Type B pancreatic cell (in vitro differentiated cells): ENCODE data around the gene BCAP31. TPM values are rescaled to one million over a fixed set of nuclear protein-coding genes. Genes with fewer than 3 reads are reported as not detected.
"Not testable (repeated sequence)": the region's sequence is repeated elsewhere in the genome, so short reads cannot be mapped to it uniquely, and the experiment has no call there.

Experiments used
- DNase-seq: peaks from one replicate; pipeline ENCODE4 v3.0.0; 2021; ENCODE audit warnings: mixed read lengths; ENCODE audit not compliant: unreplicated experiment; ENCODE audit errors: extremely low spot score
- H3K27ac Mint-ChIP-seq: 2 replicates; pipeline ENCODE4 v1.8.0; 2021; ENCODE audit warnings: mild to moderate bottlenecking, mixed read lengths
- H3K27me3 Mint-ChIP-seq: 2 replicates; pipeline ENCODE4 v1.8.0; 2021; ENCODE audit warnings: mixed read lengths
- H3K36me3 Mint-ChIP-seq: 2 replicates; pipeline ENCODE4 v1.8.0; 2021; ENCODE audit warnings: mixed read lengths
- H3K4me1 Mint-ChIP-seq: one replicate; pipeline ENCODE4 v1.8.0; 2021; ENCODE audit warnings: mixed read lengths; ENCODE audit not compliant: unreplicated experiment
- H3K4me3 Mint-ChIP-seq: 2 replicates; pipeline ENCODE4 v1.8.0; 2021; ENCODE audit warnings: mild to moderate bottlenecking, mixed read lengths
- H3K9me3 Mint-ChIP-seq: 2 replicates; pipeline ENCODE4 v1.8.0; 2021; ENCODE audit warnings: mixed read lengths
- total RNA-seq: library from RNA; stranded (reverse); gene quantifications from 2 replicates; pipeline ENCODE4 v1.2.1, GENCODE V29; 2021; ENCODE audit warnings: low replicate concordance
- TF ChIP-seq, protein P1 (sequence below): fragments of 200-600 bp; sonication (generic); conservative IDR thresholded peaks from 2 replicates; pipeline ENCODE4 v1.5.0; 2021; ENCODE audit warnings: antibody characterized with exemption, mild to moderate bottlenecking

Gene BCAP31
- total RNA-seq, 1 donor from 2014 or later, result 160 TPM

- Mint-ChIP-seq H3K4me3 (no peak overlapping the region), H3K9me3 (no peaks in the 10 kb centered on the region), H3K27me3 (no peaks in the 10 kb centered on the region)
Measured at GRCh38 chrX:153703036-153703370, 21.2 kb downstream of the BCAP31 start.

GRCh38 chrX:153702336-153703035, 21.7 kb downstream of the BCAP31 start:
- no peak for DNase-seq
- Mint-ChIP-seq H3K4me1 (no peaks in the 10 kb centered on the region), H3K36me3 (peaks cover 3% of the 10 kb centered on the region), H3K27me3 (no peaks in the 10 kb centered on the region), H3K9me3 (no peaks in the 10 kb centered on the region), H3K4me3 (no peak overlapping the region), H3K27ac (no peak overlapping the region)
- TF ChIP-seq, protein P1, sequence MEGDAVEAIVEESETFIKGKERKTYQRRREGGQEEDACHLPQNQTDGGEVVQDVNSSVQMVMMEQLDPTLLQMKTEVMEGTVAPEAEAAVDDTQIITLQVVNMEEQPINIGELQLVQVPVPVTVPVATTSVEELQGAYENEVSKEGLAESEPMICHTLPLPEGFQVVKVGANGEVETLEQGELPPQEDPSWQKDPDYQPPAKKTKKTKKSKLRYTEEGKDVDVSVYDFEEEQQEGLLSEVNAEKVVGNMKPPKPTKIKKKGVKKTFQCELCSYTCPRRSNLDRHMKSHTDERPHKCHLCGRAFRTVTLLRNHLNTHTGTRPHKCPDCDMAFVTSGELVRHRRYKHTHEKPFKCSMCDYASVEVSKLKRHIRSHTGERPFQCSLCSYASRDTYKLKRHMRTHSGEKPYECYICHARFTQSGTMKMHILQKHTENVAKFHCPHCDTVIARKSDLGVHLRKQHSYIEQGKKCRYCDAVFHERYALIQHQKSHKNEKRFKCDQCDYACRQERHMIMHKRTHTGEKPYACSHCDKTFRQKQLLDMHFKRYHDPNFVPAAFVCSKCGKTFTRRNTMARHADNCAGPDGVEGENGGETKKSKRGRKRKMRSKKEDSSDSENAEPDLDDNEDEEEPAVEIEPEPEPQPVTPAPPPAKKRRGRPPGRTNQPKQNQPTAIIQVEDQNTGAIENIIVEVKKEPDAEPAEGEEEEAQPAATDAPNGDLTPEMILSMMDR, result no peak

More at GRCh38 chrX:153703036-153703370, 21.2 kb downstream of the BCAP31 start:
- DNase-seq, result no peak
- no peaks in the 10 kb centered on the region for H3K36me3 Mint-ChIP-seq
- TF ChIP-seq, protein P1, result no peak
- no peak overlapping the region for H3K27ac Mint-ChIP-seq
- peaks cover 4% of the 10 kb centered on the region for H3K4me1 Mint-ChIP-seq

GRCh38 chrX:153701706-153702105, 22.5 kb downstream of the BCAP31 start:
- H3K36me3 Mint-ChIP-seq, result peaks cover 3% of the 10 kb centered on the region
- TF ChIP-seq, protein P1, result no peak
- H3K9me3 Mint-ChIP-seq, result no peaks in the 10 kb centered on the region

GRCh38 chrX:153700967-153701366, 23.2 kb downstream of the BCAP31 start:
- TF ChIP-seq, protein P1, result no peak
- peaks cover 3% of the 10 kb centered on the region for H3K36me3 Mint-ChIP-seq
- H3K27ac Mint-ChIP-seq, result no peak overlapping the region
- DNase-seq, result no peak
- no peaks in the 10 kb centered on the region for H3K27me3 Mint-ChIP-seq
- H3K9me3 Mint-ChIP-seq, result no peaks in the 10 kb centered on the region
- H3K4me3 Mint-ChIP-seq, result no peak overlapping the region
- no peaks in the 10 kb centered on the region for H3K4me1 Mint-ChIP-seq

More at GRCh38 chrX:153701706-153702105, 22.5 kb downstream of the BCAP31 start:
- no peaks in the 10 kb centered on the region for H3K4me1 Mint-ChIP-seq
- H3K4me3 Mint-ChIP-seq, result no peak overlapping the region
- DNase-seq, result no peak
- no peak overlapping the region for H3K27ac Mint-ChIP-seq
- H3K27me3 Mint-ChIP-seq, result no peaks in the 10 kb centered on the region

GRCh38 chrX:153700376-153700945, 23.7 kb downstream of the BCAP31 start:
- TF ChIP-seq, protein P1, result no peak
- peaks cover 3% of the 10 kb centered on the region for H3K36me3 Mint-ChIP-seq
- no peaks in the 10 kb centered on the region for H3K27me3 Mint-ChIP-seq
- H3K9me3 Mint-ChIP-seq, result no peaks in the 10 kb centered on the region
- no peak for DNase-seq
- no peaks in the 10 kb centered on the region for H3K4me1 Mint-ChIP-seq
- H3K27ac Mint-ChIP-seq, result no peak overlapping the region
- no peak overlapping the region for H3K4me3 Mint-ChIP-seq

GRCh38 chrX:153699784-153700371, 24.3 kb downstream of the BCAP31 start:
- H3K36me3 Mint-ChIP-seq, DNase-seq, H3K9me3 Mint-ChIP-seq, H3K4me1 Mint-ChIP-seq, H3K4me3 Mint-ChIP-seq, H3K27ac Mint-ChIP-seq, H3K27me3 Mint-ChIP-seq: not testable (repeated sequence)

DNA sequence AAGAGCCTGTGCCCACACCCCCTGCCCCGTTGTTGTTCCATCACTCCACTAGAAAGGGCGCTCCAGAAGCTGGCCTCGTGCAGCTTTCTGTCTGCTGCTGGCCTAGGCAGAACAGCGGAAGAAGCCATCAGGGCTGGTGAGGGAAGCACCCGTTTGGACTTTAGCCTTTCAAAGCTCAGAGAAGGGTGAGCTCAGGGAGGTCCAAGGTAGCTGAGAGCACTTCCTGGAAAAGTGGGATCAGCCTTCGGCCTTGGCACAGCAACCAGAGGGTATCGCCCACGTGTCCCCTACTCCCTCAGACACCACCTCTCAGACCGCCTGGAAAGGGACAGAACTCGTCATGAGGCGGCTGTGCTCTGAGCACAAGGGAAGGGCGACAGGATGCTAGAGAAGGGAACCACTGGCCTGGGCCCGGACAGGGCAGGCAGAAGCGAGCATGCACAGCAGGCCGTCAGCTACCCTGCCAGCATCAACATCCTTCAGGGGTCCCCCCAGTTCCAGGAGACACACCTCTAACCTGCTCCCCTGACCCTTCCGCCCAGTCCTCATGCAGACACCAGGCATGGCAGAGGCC, 24.9 kb downstream of the BCAP31 start:
- not testable (repeated sequence) for H3K27me3 Mint-ChIP-seq, H3K4me3 Mint-ChIP-seq

More for the DNA sequence above, 24.9 kb downstream of the BCAP31 start:
- H3K36me3 Mint-ChIP-seq, H3K9me3 Mint-ChIP-seq, DNase-seq, H3K27ac Mint-ChIP-seq, H3K4me1 Mint-ChIP-seq: not testable (repeated sequence)
